Suppressor macrophage (primary cell): ENCODE results near the gene APP.
A peak's percentile ranks its signal among the peaks of the same experiment; 100 is the strongest.

Source experiments
- DNase-seq, 4 experiments: peaks; one replicate each; pipeline ENCODE4 v3.0.0-alpha.2; 2020 to 2022

Gene APP

DNA sequence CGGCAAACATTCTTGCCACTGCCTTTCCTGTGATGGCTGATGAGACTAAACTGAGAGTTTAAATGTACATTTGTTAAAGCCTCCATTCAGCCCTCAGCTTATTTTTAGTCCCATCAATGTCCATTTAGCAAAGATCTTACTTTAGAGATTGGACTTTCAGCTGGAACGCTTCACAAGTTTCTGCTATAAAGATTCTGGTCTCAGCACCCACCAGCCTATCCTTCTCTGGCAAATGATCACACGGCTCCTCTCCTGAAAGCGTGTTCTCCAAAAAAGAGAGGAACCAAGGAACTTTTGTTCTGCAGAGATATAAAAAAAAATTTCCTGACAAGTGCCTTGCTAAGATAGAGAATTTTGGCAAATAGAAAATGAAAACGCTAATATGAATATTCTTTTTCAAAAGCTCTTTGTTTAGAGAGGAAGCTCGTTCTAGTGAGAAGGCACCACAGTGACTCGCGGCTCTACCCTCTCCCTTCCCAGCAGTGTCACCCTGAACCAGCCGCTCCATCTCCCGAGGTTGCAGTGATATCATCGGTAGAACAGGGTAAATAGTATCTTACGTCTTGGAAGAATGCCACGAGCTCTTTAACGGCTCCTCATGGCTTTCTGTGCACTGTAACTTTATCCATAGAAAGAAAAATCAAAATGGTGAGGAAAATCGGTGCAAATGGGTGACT lies 200.2 kb downstream of the APP start:
- DNase-seq = peak in 3 of 4 experiments; percentile 21 to 31 (median 30)

DNA sequence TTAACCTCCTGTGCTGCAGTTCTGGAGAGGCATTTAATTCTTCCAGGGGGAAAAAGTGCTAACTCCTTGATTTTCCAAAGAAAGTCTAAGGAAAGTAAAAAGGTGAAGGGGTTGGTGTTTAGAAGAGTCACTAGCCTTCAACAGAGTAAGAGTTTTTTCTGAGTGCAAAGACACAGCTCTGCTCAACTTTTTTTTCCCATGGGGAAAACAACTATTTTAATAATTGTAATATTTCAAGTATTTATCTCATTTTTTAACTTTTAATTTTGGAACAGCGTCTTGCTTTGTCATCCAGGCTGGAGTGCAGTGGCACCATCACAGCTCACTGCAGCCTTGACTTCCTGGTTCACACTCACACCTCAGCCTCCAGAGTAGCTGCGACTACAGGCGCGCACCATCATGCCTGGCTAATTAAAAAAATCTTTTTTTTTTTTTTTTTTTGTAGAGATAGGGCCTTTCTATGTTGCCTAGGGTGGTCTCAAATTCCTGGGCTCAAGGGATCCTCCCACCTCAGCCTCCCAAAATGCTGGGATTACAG lies 202.6 kb downstream of the APP start:
- DNase-seq = no peak

GRCh38 chr21:25967181-25967900 lies 203.2 kb downstream of the APP start:
- peak; percentile 59 to 91 (median 78) for DNase-seq

GRCh38 chr21:25965951-25966707 lies 204.4 kb downstream of the APP start:
- peak in 2 of 4 experiments; percentile 50 to 59 for DNase-seq

GRCh38 chr21:25964926-25965325 lies 205.6 kb downstream of the APP start:
- DNase-seq = no peak

- DNase-seq = peak; percentile 76 to 95 (median 84)
Measured at GRCh38 chr21:25964015-25964414, 206.6 kb downstream of the APP start.

- peak; percentile 21 to 45 (median 26) for DNase-seq
Measured at GRCh38 chr21:25963181-25963580, 207.4 kb downstream of the APP start.

DNA sequence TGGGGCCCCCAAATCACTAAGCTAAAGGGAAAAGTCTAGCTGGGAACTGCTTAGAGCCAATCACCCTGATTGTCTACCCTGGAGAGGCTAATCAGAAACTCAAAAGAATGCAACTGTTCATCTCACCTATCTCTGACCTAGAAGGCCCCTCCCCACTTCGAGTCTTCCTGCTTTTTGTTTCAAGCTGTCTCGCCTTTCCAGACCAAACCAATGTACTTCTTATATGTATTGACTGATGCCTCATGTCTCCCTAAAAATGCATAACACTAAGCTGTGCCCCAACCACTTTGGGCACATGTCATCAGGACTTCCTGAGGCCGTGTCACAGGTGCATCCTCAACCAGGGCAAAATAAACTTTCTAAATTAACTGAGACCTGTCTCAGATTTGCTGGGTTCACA lies 209.5 kb downstream of the APP start:
- DNase-seq = no peak

DNA sequence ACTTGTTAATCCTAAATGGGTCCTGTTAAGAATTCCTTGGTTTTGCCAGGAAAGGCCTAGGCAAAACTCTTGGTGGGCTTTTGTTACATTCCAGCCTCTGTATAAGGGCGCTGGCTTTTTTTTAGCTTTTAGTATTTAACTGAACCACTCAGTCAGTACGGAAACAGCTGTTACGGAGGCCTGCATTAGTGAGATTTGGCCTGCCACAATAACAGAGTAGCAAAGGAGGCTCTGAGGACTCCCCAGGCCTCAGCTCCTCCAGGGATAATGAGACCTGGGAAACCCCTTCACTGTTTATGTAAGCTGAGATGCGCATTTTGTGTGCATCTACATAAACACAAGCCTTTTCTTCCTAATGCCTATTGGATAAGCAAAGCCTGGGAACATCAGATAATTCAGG lies 210.2 kb downstream of the APP start:
- no peak for DNase-seq

DNA sequence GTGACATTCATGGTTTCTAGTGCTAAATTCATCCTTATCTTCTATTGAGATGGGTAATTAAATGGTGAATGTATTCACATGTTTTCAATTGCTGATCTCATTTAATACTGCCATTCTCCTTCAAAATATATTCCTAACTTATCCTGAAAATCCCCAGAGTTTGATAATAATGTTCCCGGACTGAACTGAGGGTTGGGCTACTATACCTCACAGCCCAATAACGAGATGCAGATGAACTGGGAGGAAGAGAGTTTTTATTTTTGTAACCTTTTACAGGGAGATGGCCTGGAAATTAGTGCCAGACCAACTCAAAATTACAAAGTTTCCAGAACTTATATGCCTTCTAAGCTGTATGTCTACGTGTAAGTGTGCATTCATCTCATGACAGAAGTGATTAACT lies 210.8 kb downstream of the APP start:
- no peak for DNase-seq

GRCh38 chr21:25956993-25957714 lies 213.4 kb downstream of the APP start:
- peak in 1 of 4 experiments; percentile 2 for DNase-seq

DNA sequence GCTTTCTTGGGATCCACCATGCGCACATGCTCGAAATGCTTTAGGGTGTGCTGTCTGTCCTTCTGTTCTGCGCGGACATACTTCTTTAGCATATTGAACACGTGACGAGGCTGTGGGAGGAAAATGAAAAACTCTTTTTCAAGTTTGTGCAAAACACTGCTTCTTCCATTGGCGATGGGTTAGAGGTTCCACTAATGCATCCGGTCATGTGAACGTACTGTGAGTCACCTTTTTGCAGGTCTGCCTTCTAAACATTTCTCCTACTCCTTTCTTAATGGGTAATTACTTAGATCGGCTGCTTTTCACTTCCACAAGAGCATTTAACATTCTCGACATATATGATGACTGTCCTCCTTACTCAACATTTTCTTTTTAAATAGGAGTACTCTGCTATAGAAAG lies 214.9 kb downstream of the APP start:
- DNase-seq = no peak

GRCh38 chr21:25953659-25954058 lies 216.9 kb downstream of the APP start:
- peak in 3 of 4 experiments; percentile 10 to 41 (median 11) for DNase-seq

DNA sequence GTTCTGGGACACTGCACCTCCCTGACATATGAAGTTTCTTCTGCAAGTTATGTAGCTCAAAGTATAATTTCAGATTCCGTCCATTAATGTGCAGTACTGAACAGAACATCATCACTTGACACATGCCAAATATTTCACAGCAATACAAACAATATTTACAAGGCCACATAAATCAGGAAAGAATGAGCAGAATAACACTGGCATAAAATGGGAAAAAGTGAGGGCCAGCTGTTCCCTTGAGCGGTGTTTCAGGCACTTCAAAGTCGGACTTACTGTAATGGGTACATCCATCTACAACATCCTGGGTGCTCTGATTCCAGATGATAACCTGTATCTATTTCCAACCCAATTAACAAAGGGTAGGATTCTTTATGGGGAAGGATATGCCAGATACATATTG lies 217.4 kb downstream of the APP start:
- DNase-seq = no peak

- no peak for DNase-seq
Measured at GRCh38 chr21:25952306-25952705, 218.3 kb downstream of the APP start.

DNA sequence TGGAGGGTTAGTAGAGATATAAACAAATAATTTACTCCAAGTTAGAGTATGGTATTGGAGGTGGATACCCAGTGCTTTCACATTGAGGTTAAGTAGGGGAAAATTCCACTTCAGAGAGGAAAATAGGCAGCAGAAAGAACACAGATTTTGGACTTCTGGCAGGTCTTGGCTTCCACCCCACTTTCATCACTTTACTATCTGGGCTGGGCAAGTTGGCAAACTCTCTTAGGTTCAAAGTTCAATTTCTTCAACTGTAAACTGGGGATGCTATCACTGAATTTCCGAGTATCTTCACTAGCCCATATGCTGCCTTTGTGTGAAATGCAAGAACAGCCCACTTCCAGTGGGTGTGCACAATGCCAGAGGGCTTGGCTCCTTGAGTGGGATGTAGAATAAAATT lies 220.9 kb downstream of the APP start:
- DNase-seq = no peak

DNA sequence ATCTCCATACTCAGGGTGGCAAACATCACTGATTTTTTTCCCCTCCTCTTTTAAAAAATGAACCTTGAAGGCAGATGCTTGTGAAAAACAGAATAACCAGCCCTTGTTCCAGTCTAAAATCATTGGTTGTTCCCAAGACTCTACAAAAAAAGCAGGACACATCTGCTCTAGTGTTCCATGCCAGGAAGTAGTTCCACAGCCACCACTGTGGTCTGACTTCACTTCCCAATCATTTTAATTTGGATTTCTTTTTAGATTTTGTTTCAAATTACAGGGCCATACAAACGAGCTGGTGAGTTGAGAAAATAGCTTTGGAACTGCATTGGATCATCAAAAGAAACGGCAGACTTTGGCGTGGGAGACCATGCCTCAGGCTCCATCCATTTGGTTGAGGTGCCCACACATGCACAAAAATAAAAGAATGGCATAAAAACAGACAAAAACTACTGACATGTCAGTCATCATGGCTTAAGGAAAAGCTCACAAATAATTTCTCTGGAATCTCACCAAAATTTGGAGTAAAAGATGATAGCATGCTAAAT lies 225.8 kb downstream of the APP start:
- no peak for DNase-seq

- no peak for DNase-seq
Measured at GRCh38 chr21:25944082-25944481, 226.5 kb downstream of the APP start.

DNA sequence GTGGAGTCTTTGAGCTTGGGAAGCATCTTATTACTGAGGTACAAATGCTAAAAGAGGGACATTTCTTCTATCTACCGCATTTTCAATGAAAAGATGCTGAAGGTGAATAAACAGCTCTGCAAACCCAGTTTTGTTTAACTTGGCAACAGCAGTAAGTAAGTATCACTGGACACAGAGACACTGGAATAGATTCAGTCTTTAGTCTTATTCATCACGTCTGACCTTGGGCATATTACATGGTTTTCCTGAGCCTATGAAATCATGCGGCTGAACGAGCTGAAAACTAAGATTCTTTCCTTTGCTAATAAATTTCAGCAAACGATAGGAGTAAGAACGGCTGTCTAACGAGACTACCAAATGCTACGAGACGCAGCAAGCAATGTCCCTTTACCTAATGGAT lies 228.4 kb downstream of the APP start:
- DNase-seq = no peak

- DNase-seq = no peak
Measured at GRCh38 chr21:25939396-25939761, 231.2 kb downstream of the APP start.

DNA sequence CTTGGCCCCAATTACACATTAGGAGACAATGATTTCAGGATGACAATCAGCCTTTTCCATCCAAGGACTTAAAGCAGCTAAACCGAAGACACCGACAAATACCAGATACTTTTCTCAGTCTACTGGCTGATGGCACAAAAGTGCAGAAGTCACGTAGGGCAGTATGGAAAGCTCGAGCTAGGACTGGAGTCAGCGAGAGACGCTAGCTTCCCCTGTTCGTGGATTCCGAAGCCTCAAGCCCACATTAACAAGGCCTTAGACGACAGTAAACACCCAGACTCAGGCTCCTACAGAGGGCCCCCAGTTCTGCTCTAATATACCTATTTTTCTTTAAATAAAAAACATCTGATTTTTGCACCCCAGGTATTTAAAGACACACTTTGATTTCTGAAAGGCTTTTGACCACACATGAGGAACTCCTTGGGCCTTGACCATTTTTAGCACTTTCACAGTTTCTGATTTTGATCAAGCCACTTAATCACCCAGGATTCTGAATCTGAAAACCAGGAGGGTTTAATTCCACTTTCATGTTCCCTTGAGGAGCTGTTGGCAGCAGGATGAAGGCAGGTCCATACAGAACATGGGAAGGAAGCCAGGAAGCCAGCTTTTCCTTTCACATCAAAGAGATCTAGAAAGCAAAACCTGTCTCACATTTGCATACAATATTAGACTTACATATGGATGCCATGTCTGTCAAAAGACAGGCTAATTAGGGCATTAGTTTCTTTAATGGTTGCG lies 231.7 kb downstream of the APP start:
- no peak for DNase-seq

GRCh38 chr21:25936776-25937175 lies 233.8 kb downstream of the APP start:
- no peak for DNase-seq
